HG02678 (cell line): ENCODE data around the gene TMEM183A.
A peak's percentile ranks its signal among the peaks of the same experiment; 100 is the strongest.
"Not testable (repeated sequence)": the region's sequence is repeated elsewhere in the genome, so short reads cannot be mapped to it uniquely, and the experiment has no call there.

Experiments
- ATAC-seq: cut with Tn5 transposase; IDR thresholded peaks from one replicate; pipeline ENCODE4 v1.9.1; 2021; ENCODE audit warnings: mild to moderate bottlenecking, moderate library complexity; ENCODE audit not compliant: unreplicated experiment

Gene TMEM183A

GRCh38 chr1:203006948-203007871 is at the start of gene TMEM183A:
Gene TMEM183A (plus strand): TSS chr1:203007374. CDS start chr1:203007466, 92 bp downstream.
- peak; percentile 92 for ATAC-seq

GRCh38 chr1:202957733-202958543 is 49.2 kb upstream of the TMEM183A start, which contains the start of gene ADIPOR1:
Gene ADIPOR1 (minus strand): TSS chr1:202958312. CDS start chr1:202951070, 7,242 bp downstream.
- ATAC-seq: peak; percentile 98

- ATAC-seq: no peak
Observed at GRCh38 chr1:202958544-202959275, 48.5 kb upstream of the TMEM183A start.

- no peak for ATAC-seq
Observed at GRCh38 chr1:202959276-202959620, 47.9 kb upstream of the TMEM183A start.

GRCh38 chr1:202961220-202961880 is 45.8 kb upstream of the TMEM183A start:
- ATAC-seq: no peak

- no peak for ATAC-seq
Observed at GRCh38 chr1:202964791-202965410, 42.3 kb upstream of the TMEM183A start.

- no peak for ATAC-seq
Observed at GRCh38 chr1:202965422-202965821, 41.8 kb upstream of the TMEM183A start.

GRCh38 chr1:202966006-202966898 is 40.9 kb upstream of the TMEM183A start:
- ATAC-seq: no peak

- peak; percentile 13 for ATAC-seq
Observed at GRCh38 chr1:202967684-202968281, 39.4 kb upstream of the TMEM183A start.

- no peak for ATAC-seq
Observed at GRCh38 chr1:202968351-202968750, 38.8 kb upstream of the TMEM183A start.

- peak; percentile 60 for ATAC-seq
Observed at GRCh38 chr1:202968895-202969295, 38.3 kb upstream of the TMEM183A start.

GRCh38 chr1:202972046-202972445 is 35.1 kb upstream of the TMEM183A start:
- ATAC-seq: no peak

GRCh38 chr1:202974856-202975255 is 32.3 kb upstream of the TMEM183A start:
- no peak for ATAC-seq

GRCh38 chr1:202976633-202977032 is 30.5 kb upstream of the TMEM183A start:
- no peak for ATAC-seq

GRCh38 chr1:202979459-202979858 is 27.7 kb upstream of the TMEM183A start:
- ATAC-seq: no peak

GRCh38 chr1:202981939-202982338 is 25.2 kb upstream of the TMEM183A start:
- no peak for ATAC-seq

- ATAC-seq: no peak
Observed at GRCh38 chr1:202982715-202983430, 24.3 kb upstream of the TMEM183A start.

GRCh38 chr1:202986120-202986519 is 21.1 kb upstream of the TMEM183A start:
- ATAC-seq: not testable (repeated sequence)
